NCI-H1694 (cell line): Measurements from ENCODE around the gene GRIN2C.
A peak's percentile ranks its signal among the peaks of the same experiment; 100 is the strongest.

Experiments used
- DNase-seq: peaks from one replicate; lab custom pipeline; 2025; lab: John Stamatoyannopoulos, UW

Gene GRIN2C

GRCh38 chr17:74821655-74822334 lies 37.9 kb downstream of the GRIN2C start:
- DNase-seq: no peak

GRCh38 chr17:74819801-74820436 lies 39.8 kb downstream of the GRIN2C start:
- DNase-seq: no peak

- DNase-seq: no peak
Observed at GRCh38 chr17:74818291-74818938, 41.3 kb downstream of the GRIN2C start.

GRCh38 chr17:74816905-74817620 lies 42.6 kb downstream of the GRIN2C start:
- peak; percentile 75 for DNase-seq

- DNase-seq: no peak
Observed at GRCh38 chr17:74815550-74816370, 43.9 kb downstream of the GRIN2C start.

- DNase-seq: no peak
Observed at GRCh38 chr17:74815067-74815466, 44.6 kb downstream of the GRIN2C start.

- no peak for DNase-seq
Observed at GRCh38 chr17:74814453-74814852, 45.2 kb downstream of the GRIN2C start.

GRCh38 chr17:74812109-74813009 lies 47.3 kb downstream of the GRIN2C start:
- no peak for DNase-seq

GRCh38 chr17:74810699-74811485 lies 48.8 kb downstream of the GRIN2C start:
- no peak for DNase-seq

- no peak for DNase-seq
Observed at GRCh38 chr17:74808714-74809430, 50.8 kb downstream of the GRIN2C start.

GRCh38 chr17:74807925-74808324 lies 51.8 kb downstream of the GRIN2C start:
- peak; percentile 99 for DNase-seq

- no peak for DNase-seq
Observed at GRCh38 chr17:74807441-74807840, 52.2 kb downstream of the GRIN2C start.

GRCh38 chr17:74806334-74806733 lies 53.4 kb downstream of the GRIN2C start:
- DNase-seq: no peak

- no peak for DNase-seq
Observed at GRCh38 chr17:74805591-74805991, 54.1 kb downstream of the GRIN2C start.

- DNase-seq: no peak
Observed at GRCh38 chr17:74804683-74805082, 55.0 kb downstream of the GRIN2C start.

- peak; percentile 42 for DNase-seq
Observed at GRCh38 chr17:74803971-74804370, 55.7 kb downstream of the GRIN2C start.

- no peak for DNase-seq
Observed at GRCh38 chr17:74803388-74803930, 56.2 kb downstream of the GRIN2C start.

- no peak for DNase-seq
Observed at GRCh38 chr17:74801896-74802295, 57.8 kb downstream of the GRIN2C start.

- DNase-seq: no peak
Observed at GRCh38 chr17:74800531-74800930, 59.2 kb downstream of the GRIN2C start.
